ENCODE results near the gene CIART.

CIART gene

DNA sequence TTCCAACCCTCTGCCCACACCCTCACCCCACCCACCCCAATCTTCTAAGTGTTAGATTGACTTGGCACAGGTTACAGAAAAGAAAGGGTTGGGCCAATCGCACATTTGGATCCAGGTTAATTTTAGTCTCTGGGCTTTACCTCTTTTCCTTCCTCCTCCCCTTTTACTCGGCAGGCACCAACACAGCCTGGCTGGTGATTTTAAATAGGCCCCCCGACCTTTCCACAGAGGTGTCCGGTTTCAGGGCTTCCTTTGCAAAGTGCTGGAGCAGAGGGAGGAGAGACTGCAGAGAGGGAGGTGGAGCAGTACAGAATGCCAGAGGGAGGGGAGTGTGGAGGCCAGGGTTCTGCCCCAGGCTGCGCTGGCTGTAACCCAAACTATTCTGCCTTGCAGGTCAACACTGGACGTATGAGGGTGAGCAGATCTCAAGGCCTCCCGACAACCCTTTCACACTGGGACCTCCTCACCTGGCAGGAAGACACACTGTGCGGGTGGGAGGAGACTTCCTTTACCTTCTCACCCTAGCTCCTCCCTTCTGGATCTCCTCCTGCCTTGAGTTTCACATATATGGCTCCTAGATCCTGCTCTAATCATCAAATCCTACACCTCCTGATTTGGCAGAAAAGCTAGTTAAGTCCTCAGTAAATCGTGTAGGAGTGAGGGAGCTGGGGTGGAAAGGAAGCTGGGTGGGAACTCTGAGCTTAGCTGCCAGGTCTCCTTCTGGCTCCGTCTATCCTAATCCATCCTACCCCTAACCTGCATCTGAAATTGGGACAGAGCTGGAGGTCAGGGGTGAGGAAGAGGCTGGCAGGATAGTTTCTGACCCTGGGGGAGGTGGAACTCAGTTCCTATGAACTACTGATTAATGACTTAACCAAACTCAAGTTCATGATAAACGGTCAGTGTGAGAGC is 22.3 kb upstream of the CIART start:
- TF ChIP-seq, protein P1, sequence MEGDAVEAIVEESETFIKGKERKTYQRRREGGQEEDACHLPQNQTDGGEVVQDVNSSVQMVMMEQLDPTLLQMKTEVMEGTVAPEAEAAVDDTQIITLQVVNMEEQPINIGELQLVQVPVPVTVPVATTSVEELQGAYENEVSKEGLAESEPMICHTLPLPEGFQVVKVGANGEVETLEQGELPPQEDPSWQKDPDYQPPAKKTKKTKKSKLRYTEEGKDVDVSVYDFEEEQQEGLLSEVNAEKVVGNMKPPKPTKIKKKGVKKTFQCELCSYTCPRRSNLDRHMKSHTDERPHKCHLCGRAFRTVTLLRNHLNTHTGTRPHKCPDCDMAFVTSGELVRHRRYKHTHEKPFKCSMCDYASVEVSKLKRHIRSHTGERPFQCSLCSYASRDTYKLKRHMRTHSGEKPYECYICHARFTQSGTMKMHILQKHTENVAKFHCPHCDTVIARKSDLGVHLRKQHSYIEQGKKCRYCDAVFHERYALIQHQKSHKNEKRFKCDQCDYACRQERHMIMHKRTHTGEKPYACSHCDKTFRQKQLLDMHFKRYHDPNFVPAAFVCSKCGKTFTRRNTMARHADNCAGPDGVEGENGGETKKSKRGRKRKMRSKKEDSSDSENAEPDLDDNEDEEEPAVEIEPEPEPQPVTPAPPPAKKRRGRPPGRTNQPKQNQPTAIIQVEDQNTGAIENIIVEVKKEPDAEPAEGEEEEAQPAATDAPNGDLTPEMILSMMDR (IDR thresholded peaks at IDR 0.05) = no peak
- Histone ChIP-seq H3K4me3 (ENCODE audit: low read depth in 1 of 2, low read length in 1 of 2) (no peak overlapping the region), H3K4me1 (ENCODE audit: control insufficient read depth in 1 of 2, insufficient read depth in 1 of 2, low read depth in 1 of 2, low read length in 1 of 2) (peaks cover 34 to 36% of the 10 kb centered on the region in 2 experiments), H3K27ac (no peak overlapping the region), H3K27me3 (peaks cover 33% of the 10 kb centered on the region), H3K36me3 (peaks cover 11% of the 10 kb centered on the region), H3K9me3 (no peaks in the 10 kb centered on the region)

DNA sequence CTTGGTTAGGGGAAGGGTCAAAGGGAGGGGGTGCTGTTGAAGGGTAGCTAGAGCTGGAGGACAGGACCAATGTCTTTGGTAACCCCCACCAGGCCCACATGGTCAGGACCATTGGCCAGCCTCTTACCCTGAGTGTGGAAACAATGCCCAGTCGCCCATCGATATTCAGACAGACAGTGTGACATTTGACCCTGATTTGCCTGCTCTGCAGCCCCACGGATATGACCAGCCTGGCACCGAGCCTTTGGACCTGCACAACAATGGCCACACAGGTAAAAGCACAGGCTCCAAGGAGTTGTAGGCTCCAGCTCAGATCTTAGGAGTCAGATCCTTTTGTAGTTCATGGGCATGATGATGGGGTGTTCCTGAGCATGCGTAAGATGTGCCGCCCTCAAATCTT is 21.0 kb upstream of the CIART start:
- no peak overlapping the region for H3K4me3 ChIP-seq (ENCODE audit: low read depth in 1 of 2, low read length in 1 of 2)
- no peaks in the 10 kb centered on the region for H3K9me3 ChIP-seq
- TF ChIP-seq, protein P1 (IDR thresholded peaks at IDR 0.05) = no peak
- H3K4me1 ChIP-seq (ENCODE audit: control insufficient read depth in 1 of 2, insufficient read depth in 1 of 2, low read depth in 1 of 2, low read length in 1 of 2) = peaks cover 27 to 28% of the 10 kb centered on the region in 2 experiments
- H3K36me3 ChIP-seq = peaks cover 24% of the 10 kb centered on the region
- H3K27ac ChIP-seq = no peak overlapping the region
- peaks cover 33% of the 10 kb centered on the region for H3K27me3 ChIP-seq

DNA sequence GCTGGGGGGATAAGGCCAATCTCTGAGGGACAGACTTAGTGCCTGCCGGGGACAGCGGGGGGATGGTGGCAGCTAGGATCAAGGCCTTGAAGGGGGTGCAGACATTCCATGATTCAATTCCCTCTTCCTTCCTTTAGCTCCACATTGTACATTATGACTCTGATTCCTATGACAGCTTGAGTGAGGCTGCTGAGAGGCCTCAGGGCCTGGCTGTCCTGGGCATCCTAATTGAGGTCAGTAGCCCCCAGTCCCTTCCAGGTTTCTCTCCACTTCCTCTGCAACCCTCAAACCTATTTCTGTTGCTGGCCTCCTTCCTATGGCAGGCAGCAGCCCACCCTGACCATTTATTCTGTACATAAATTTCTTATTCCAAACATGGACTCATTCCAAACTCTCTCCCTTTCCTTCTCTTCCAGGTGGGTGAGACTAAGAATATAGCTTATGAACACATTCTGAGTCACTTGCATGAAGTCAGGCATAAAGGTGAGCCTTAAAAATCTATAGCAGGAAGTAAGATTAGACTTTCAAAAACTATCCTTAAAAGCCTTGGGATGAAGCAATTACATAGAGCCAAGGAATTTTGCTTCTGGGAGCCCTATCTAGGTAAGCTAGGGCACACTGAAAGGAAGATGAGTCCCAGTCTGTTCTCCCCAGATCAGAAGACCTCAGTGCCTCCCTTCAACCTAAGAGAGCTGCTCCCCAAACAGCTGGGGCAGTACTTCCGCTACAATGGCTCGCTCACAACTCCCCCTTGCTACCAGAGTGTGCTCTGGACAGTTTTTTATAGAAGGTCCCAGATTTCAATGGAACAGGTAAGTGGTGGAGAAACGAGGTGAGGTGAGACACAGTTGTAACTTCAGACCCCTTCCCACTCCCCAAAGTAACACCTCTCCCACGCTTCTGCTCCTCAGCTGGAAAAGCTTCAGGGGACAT is 19.7 kb upstream of the CIART start:
- peaks cover 22 to 23% of the 10 kb centered on the region in 2 experiments for H3K4me1 ChIP-seq (ENCODE audit: control insufficient read depth in 1 of 2, insufficient read depth in 1 of 2, low read depth in 1 of 2, low read length in 1 of 2)

DNA sequence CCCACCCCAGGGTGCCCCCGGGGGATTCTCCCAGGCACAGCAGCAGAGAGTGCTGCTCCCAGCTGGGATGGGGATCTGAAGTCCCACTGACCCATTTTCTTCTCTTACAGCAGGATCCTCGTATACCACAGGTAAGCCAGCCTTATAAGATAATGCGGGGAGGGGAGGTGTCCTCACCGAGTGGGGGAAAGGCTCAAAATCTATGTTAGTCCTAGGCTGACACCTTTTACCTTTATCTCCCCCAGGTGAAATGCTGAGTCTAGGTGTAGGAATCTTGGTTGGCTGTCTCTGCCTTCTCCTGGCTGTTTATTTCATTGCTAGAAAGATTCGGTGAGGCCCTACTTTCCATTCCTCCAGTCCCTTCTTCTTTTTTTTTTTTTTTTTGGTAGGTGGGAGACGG is 18.8 kb upstream of the CIART start:
- no peaks in the 10 kb centered on the region for H3K9me3 ChIP-seq
- H3K4me3 ChIP-seq (ENCODE audit: low read depth in 1 of 2, low read length in 1 of 2) = no peak overlapping the region
- peaks cover 22 to 28% of the 10 kb centered on the region in 2 experiments for H3K4me1 ChIP-seq (ENCODE audit: control insufficient read depth in 1 of 2, insufficient read depth in 1 of 2, low read depth in 1 of 2, low read length in 1 of 2)
- peaks cover 20% of the 10 kb centered on the region for H3K27me3 ChIP-seq
- peaks cover 37% of the 10 kb centered on the region for H3K36me3 ChIP-seq
- no peak overlapping the region for H3K27ac ChIP-seq
- TF ChIP-seq, protein P1 (IDR thresholded peaks at IDR 0.05) = no peak

More for the DNA sequence above, 19.7 kb upstream of the CIART start:
- Histone ChIP-seq H3K27ac (no peak overlapping the region), H3K27me3 (peaks cover 29% of the 10 kb centered on the region), H3K9me3 (no peaks in the 10 kb centered on the region), H3K4me3 (ENCODE audit: low read depth in 1 of 2, low read length in 1 of 2) (no peak overlapping the region), H3K36me3 (peaks cover 37% of the 10 kb centered on the region)
- TF ChIP-seq, protein P1 (IDR thresholded peaks at IDR 0.05) = no peak

DNA sequence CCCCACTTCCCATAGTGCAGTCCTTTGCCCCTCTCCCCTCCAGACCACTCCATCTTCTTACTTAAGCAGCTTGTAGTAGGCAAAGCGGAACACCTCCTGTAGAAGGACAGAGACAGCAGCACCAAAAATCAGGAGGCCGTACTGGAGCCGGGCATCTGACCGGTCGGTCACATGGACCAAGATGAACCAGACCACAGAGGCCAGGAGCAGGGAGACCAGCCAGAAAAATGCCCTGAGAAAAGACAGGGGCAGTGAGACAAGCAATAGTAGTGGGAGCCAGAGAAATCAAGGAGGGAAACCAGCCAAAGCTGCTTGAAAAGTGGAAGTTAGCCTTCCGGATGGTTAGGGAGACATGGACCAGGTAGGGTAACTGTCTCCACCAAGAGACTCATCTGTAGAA is 14.5 kb upstream of the CIART start:
- TF ChIP-seq, protein P1 (IDR thresholded peaks at IDR 0.05) = no peak
- no peaks in the 10 kb centered on the region for H3K9me3 ChIP-seq
- peaks cover 37% of the 10 kb centered on the region for H3K36me3 ChIP-seq

More for the DNA sequence above, 14.5 kb upstream of the CIART start:
- Histone ChIP-seq H3K27me3 (no peaks in the 10 kb centered on the region), H3K27ac (peak overlapping the region; percentile 92), H3K4me3 (ENCODE audit: low read depth in 1 of 2, low read length in 1 of 2) (peak overlapping the region; percentile 85 to 95), H3K4me1 (ENCODE audit: control insufficient read depth in 1 of 2, insufficient read depth in 1 of 2, low read depth in 1 of 2, low read length in 1 of 2) (peaks cover 31 to 37% of the 10 kb centered on the region in 2 experiments)
